Ascending aorta (tissue), 2 donors: Measurements from ENCODE around the gene ABAT. TPM values are rescaled to one million over a fixed set of nuclear protein-coding genes. Genes with fewer than 3 reads are reported as not detected.

ENCODE experiments used
- DNase-seq, 2 donors: peaks; one replicate each; pipeline ENCODE4 v3.0.0-alpha.2; 2019; ENCODE audit warnings: low spot score in 2 of 2
- H3K27ac ChIP-seq, 2 donors: fragments of 200-600 bp; sonication (generic); one replicate each; pipeline ENCODE4 v1.5.1; 2016 to 2017; ENCODE audit warnings: mild to moderate bottlenecking in 1 of 2
- H3K27me3 ChIP-seq: fragments of 200-600 bp; sonication (generic); one replicate; pipeline ENCODE4 v1.5.1; 2017
- H3K36me3 ChIP-seq, 2 donors: fragments of 200-600 bp; sonication (generic); one replicate each; pipeline ENCODE4 v1.5.1; 2016
- H3K4me1 ChIP-seq, 2 donors: fragments of 200-600 bp; sonication (generic); one replicate each; pipeline ENCODE4 v1.5.1; 2016 to 2017; ENCODE audit warnings: mild to moderate bottlenecking in 1 of 2
- H3K4me3 ChIP-seq, 2 donors: fragments of 200-600 bp; sonication (generic); one replicate each; pipeline ENCODE4 v1.5.1; 2016 to 2017; ENCODE audit warnings: mild to moderate bottlenecking in 1 of 2
- H3K9me3 ChIP-seq, 2 donors: fragments of 200-600 bp; sonication (generic); one replicate each; pipeline ENCODE4 v1.5.1; 2016
- CTCF ChIP-seq, 3 experiments: fragments of 200-600 bp in 2 of 3; fragments of 450-650 bp in 1 of 3; sonication (generic) in 2 of 3; IDR thresholded peaks; one replicate each; pipeline ENCODE4 v1.5.1; 2016 to 2019; ENCODE audit warnings: antibody characterized with exemption in 3 of 3, mild to moderate bottlenecking in 1 of 3, moderate library complexity in 1 of 3
- intact Hi-C: fragments of 100-400 bp; cut with DNase I; formaldehyde crosslinking; loops from one replicate; pipeline ENCODE4 v1.15.1; 2023
- total RNA-seq: library from RNA; depleted of rRNA; stranded (reverse); fragments of >200 nt; gene quantifications from one replicate; pipeline ENCODE4 v1.1.0, GENCODE V29; 2016

Gene ABAT
- total RNA-seq, 1 donor from 2014 or later, result 1.8 TPM

GRCh38 chr16:8819411-8820034 lies 145.1 kb downstream of the ABAT start:
- no peak for DNase-seq
- H3K4me1 ChIP-seq, result no peaks in the 10 kb centered on the region
- TF ChIP-seq CTCF (IDR thresholded peaks at IDR 0.05), result no peak
- H3K4me3 ChIP-seq, result no peak overlapping the region
- intact Hi-C loops, result no loop called here
- no peak overlapping the region for H3K27ac ChIP-seq
- peaks cover 45 to 63% of the 10 kb centered on the region in 2 donors for H3K36me3 ChIP-seq
- H3K9me3 ChIP-seq, result no peaks in the 10 kb centered on the region
- H3K27me3 ChIP-seq, result no peaks in the 10 kb centered on the region

GRCh38 chr16:8822403-8822802 lies 148.0 kb downstream of the ABAT start:
- DNase-seq, result no peak
- H3K4me3 ChIP-seq, result no peak overlapping the region
- no peaks in the 10 kb centered on the region for H3K9me3 ChIP-seq
- intact Hi-C loops, result no loop called here
- peaks cover 24 to 45% of the 10 kb centered on the region in 2 donors for H3K36me3 ChIP-seq
- no peaks in the 10 kb centered on the region for H3K4me1 ChIP-seq
- no peak overlapping the region for H3K27ac ChIP-seq
- no peaks in the 10 kb centered on the region for H3K27me3 ChIP-seq
- TF ChIP-seq CTCF (IDR thresholded peaks at IDR 0.05), result no peak

GRCh38 chr16:8826278-8826879 lies 152.0 kb downstream of the ABAT start:
- intact Hi-C loops, result no loop called here
- TF ChIP-seq CTCF (IDR thresholded peaks at IDR 0.05), result no peak

GRCh38 chr16:8828541-8829165 lies 154.2 kb downstream of the ABAT start:
- no peak for TF ChIP-seq CTCF (IDR thresholded peaks at IDR 0.05)
- Histone ChIP-seq H3K27ac (no peak overlapping the region), H3K4me3 (no peak overlapping the region), H3K36me3 (peaks cover 22 to 42% of the 10 kb centered on the region in 2 donors), H3K9me3 (no peaks in the 10 kb centered on the region), H3K27me3 (no peaks in the 10 kb centered on the region), H3K4me1 (no peaks in the 10 kb centered on the region)
- intact Hi-C loops, result no loop called here
- DNase-seq, result no peak

More at GRCh38 chr16:8826278-8826879, 152.0 kb downstream of the ABAT start:
- DNase-seq, result no peak
- Histone ChIP-seq H3K9me3 (no peaks in the 10 kb centered on the region), H3K36me3 (peaks cover 24 to 34% of the 10 kb centered on the region in 2 donors), H3K27ac (no peak overlapping the region), H3K4me3 (no peak overlapping the region), H3K4me1 (no peaks in the 10 kb centered on the region), H3K27me3 (no peaks in the 10 kb centered on the region)

- no peak for DNase-seq
- H3K4me1 ChIP-seq, result no peaks in the 10 kb centered on the region
- TF ChIP-seq CTCF (IDR thresholded peaks at IDR 0.05), result no peak
- H3K27me3 ChIP-seq, result no peaks in the 10 kb centered on the region
- H3K36me3 ChIP-seq, result peaks cover 22 to 33% of the 10 kb centered on the region in 2 donors
- no peak overlapping the region for H3K4me3 ChIP-seq
- intact Hi-C loops, result no loop called here
- H3K9me3 ChIP-seq, result no peaks in the 10 kb centered on the region
- no peak overlapping the region for H3K27ac ChIP-seq
Measured at GRCh38 chr16:8831450-8831849, 157.0 kb downstream of the ABAT start.
